ENCODE measurements around the gene DAZAP1. TPM values are rescaled to one million over a fixed set of nuclear protein-coding genes. Genes with fewer than 3 reads are reported as not detected.
"Not testable (repeated sequence)": the region's sequence is repeated elsewhere in the genome, so short reads cannot be mapped to it uniquely, and the experiment has no call there.

The DAZAP1 gene
- total RNA-seq, 1 donor from 2014 or later, result 58.0 TPM

- no peak for DNase-seq
Observed at GRCh38 chr19:1474765-1475351, 67.5 kb downstream of the DAZAP1 start.

GRCh38 chr19:1475751-1476437 lies 68.5 kb downstream of the DAZAP1 start:
- no peak for DNase-seq

DNA sequence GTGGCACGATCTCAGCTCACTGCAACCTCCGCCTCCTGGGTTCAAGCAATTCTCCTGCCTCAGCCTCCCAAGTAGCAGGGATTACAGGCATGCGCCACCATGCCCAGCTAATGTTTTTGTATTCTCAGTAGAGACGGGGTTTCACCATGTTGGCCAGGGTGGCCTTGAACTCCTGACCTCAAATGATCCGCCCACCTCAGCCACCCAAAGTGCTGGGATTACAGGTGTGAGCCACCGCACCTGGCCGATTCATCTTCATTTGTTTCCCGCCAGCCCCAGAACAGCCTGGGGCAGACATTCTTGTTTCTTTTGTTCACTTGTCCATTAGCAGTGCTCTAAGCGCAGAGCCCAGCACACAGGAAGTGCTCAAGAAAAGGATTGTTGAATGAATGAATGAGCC lies 69.7 kb downstream of the DAZAP1 start:
- not testable (repeated sequence) for DNase-seq

DNA sequence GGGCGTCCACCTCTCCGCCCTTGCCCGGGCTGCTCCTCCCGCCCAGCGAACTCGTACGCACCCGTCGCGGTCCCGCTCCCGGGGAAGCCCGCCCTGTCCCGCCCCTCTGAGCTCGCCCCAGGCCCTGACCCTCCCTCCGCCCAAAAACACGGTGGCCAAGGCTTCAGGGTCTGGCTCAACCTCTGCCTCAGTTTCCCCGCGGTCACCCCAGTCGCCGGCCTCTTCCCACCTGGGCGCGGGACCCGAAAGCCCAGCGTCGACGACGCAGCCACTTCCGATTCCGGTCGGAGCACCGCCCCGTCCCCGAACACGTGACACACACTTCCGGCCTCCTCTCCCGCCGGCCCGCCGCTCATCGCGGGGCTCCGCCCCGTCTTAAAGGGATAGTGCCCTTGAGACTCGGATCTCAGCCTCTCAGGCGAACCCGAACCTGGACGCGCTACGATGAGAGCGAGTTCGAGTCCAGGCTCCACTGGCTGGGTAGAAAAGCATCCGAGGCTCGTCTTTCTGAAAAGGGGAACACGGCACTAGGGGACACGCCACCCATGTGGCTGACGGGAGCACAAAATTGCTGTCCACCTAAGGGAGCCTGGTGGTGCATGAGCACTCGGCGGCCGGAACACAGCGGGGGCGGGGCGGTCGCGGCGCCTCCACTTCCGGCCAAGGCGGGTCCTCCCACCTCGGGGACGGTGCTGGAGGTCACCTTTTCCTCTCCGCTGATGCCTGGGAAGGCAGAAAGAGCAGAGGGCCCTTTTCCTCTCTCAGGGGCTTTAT lies 71.7 kb downstream of the DAZAP1 start, which contains the start of gene C19orf25:
TSS of gene C19orf25 (minus strand) at position 282 of the 774 bp plus-strand sequence. CDS start 312 bp downstream, outside the sequence.
- DNase-seq, result peak; percentile 95

DNA sequence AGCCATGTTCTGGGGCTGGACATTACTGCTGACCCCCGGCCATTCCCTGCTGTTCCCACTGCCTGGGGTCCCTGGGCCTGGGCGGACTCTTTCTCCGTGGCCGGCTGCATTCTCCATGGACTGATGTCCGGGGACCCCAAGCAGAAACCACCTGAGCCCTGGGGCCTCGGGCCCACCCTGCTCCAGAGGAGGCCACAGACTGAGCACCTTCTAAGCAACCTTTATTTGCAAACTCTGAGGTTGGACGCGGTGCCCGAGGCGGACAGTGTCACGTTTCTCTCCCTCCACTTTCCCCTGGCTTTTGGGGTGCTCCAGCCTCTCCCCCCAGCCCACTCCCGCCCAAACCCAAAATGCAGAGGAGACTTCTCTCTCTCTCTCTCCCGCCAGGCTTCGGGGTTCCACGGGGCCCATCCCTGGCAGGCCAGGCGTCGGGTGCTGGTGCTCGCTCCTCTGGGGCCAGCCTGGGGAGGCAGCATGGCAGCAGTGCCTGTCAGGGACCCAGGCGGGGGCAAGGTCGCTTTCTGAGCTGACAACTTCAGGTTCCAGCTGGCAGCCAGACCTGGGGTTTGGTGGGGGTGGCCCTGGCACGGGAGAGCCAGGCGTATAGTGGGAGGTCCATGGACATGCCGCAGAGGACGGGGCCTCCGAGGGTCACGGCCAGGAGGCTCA lies 74.0 kb downstream of the DAZAP1 start:
- no peak for DNase-seq

- no peak for DNase-seq
Observed at GRCh38 chr19:1481893-1482360, 74.5 kb downstream of the DAZAP1 start.

- DNase-seq, result no peak
Observed at GRCh38 chr19:1482361-1483130, 75.2 kb downstream of the DAZAP1 start.

GRCh38 chr19:1483131-1483978 lies 76.0 kb downstream of the DAZAP1 start:
- no peak for DNase-seq

- no peak for DNase-seq
Observed at GRCh38 chr19:1483979-1484428, 76.6 kb downstream of the DAZAP1 start.

Other genes starting within 250 kb of the DAZAP1 start
- gene SBNO2, start 233.3 kb upstream of the DAZAP1 start, total RNA-seq, result 37.1 and 52.2 TPM in 2 replicates
- gene STK11, start 201.8 kb upstream of the DAZAP1 start, total RNA-seq, result 107 and 108 TPM in 2 replicates
- 2.7 and 2.8 TPM in 2 replicates for gene CBARP, start 169.6 kb upstream of the DAZAP1 start, total RNA-seq
- gene ATP5F1D, start 165.8 kb upstream of the DAZAP1 start, total RNA-seq, result 19.9 and 31.1 TPM in 2 replicates
- gene MIDN, start 159.0 kb upstream of the DAZAP1 start, total RNA-seq, result 22.1 and 27.9 TPM in 2 replicates
- gene CIRBP, start 138.3 kb upstream of the DAZAP1 start, total RNA-seq, result 83.1 and 192 TPM in 2 replicates
- 22.0 and 25.0 TPM in 2 replicates for gene FAM174C, start 132.1 kb upstream of the DAZAP1 start, total RNA-seq
- gene EFNA2, start 121.7 kb upstream of the DAZAP1 start, total RNA-seq, result not detected in 2 replicates
- gene NDUFS7, start 23.7 kb upstream of the DAZAP1 start, total RNA-seq, result 98.8 and 104 TPM in 2 replicates
- 10.7 and 14.8 TPM in 2 replicates for gene GAMT, start 6.0 kb upstream of the DAZAP1 start, total RNA-seq
- 380 and 637 TPM in 2 replicates for gene RPS15, start 30.8 kb downstream of the DAZAP1 start, total RNA-seq
- 0.23 and 0.34 TPM in 2 replicates for gene APC2, start 42.5 kb downstream of the DAZAP1 start, total RNA-seq
- 22.0 and 28.1 TPM in 2 replicates for gene C19orf25, start 71.6 kb downstream of the DAZAP1 start, total RNA-seq
- gene PCSK4, start 82.8 kb downstream of the DAZAP1 start, total RNA-seq, result 0.68 and 1.1 TPM in 2 replicates
- gene REEP6, start 83.6 kb downstream of the DAZAP1 start, total RNA-seq, result 0.34 and 1.0 TPM in 2 replicates
- gene ADAMTSL5, start 105.4 kb downstream of the DAZAP1 start, total RNA-seq, result 0.19 TPM in 1 of 2 replicates, not detected in the other
- gene PLK5, start 116.5 kb downstream of the DAZAP1 start, total RNA-seq, result not detected in 2 replicates
- 82.4 and 121 TPM in 2 replicates for gene MEX3D, start 160.7 kb downstream of the DAZAP1 start, total RNA-seq
- 119 and 194 TPM in 2 replicates for gene MBD3, start 185.3 kb downstream of the DAZAP1 start, total RNA-seq
- 48.8 and 62.1 TPM in 2 replicates for gene UQCR11, start 197.9 kb downstream of the DAZAP1 start, total RNA-seq
- gene TCF3, start 245.0 kb downstream of the DAZAP1 start, total RNA-seq, result 94.1 and 144 TPM in 2 replicates